Stomach (tissue), 9 donors: Measurements from ENCODE around the gene PPP1R9A. TPM values are rescaled to one million over a fixed set of nuclear protein-coding genes. Genes with fewer than 3 reads are reported as not detected.

ENCODE experiments used
- DNase-seq, 2 donors: peaks; one replicate each; pipeline versions ENCODE4 v3.0.0 to v3.0.0-alpha.2; 2013 to 2019
- H3K27ac ChIP-seq, 5 donors: fragments of 200-600 bp in 4 of 5; sonication (generic) in 4 of 5; one replicate each; pipeline ENCODE4 v1.5.1; 2013 to 2019; ENCODE audit warnings: mild to moderate bottlenecking in 1 of 5, moderate library complexity in 1 of 5
- H3K27me3 ChIP-seq, 3 donors: fragments of 200-600 bp; sonication (generic); one replicate each; pipeline ENCODE4 v1.5.1; 2017 to 2019; ENCODE audit warnings: mixed run types in 1 of 3
- H3K36me3 ChIP-seq, 4 donors: fragments of 200-600 bp; sonication (generic); 1 replicate in 3 of 4; 2 replicates in 1 of 4; pipeline ENCODE4 v1.5.1; 2016 to 2019
- H3K4me1 ChIP-seq, 4 donors: fragments of 200-600 bp; sonication (generic); one replicate each; pipeline ENCODE4 v1.5.1; 2016 to 2019
- H3K4me3 ChIP-seq, 4 donors: fragments of 200-600 bp; sonication (generic) in 3 of 4; one replicate each; pipeline ENCODE4 v1.5.1; 2016 to 2019; ENCODE audit warnings: mild to moderate bottlenecking in 1 of 4
- H3K9me3 ChIP-seq, 4 donors: fragments of 200-600 bp; sonication (generic); one replicate each; pipeline ENCODE4 v1.5.1; 2016 to 2019
- CTCF ChIP-seq, 7 experiments: fragments of 450-650 bp in 4 of 7; fragments of 200-600 bp in 3 of 7; sonication (generic) in 3 of 7; IDR thresholded peaks; one replicate each; pipeline ENCODE4 v1.5.1; 2016 to 2019; ENCODE audit warnings: antibody characterized with exemption in 7 of 7, control low read depth in 2 of 7, mild to moderate bottlenecking in 1 of 7
- EP300 ChIP-seq: sonication (generic); formaldehyde crosslinking; IDR thresholded peaks from one replicate; pipeline ENCODE4 v1.6.1; 2017; ENCODE audit warnings: antibody characterized with exemption
- POLR2A ChIP-seq, 4 donors: fragments of 450-650 bp; IDR thresholded peaks; one replicate each; pipeline ENCODE4 v1.6.1; 2016; ENCODE audit warnings: antibody characterized with exemption in 4 of 4, control low read depth in 2 of 4, mild to moderate bottlenecking in 1 of 4, moderate library complexity in 1 of 4
- POLR2AphosphoS5 ChIP-seq, 3 donors: sonication (generic); formaldehyde crosslinking; IDR thresholded peaks; one replicate each; pipeline ENCODE4 v1.6.1; 2016; ENCODE audit warnings: antibody characterized with exemption in 3 of 3
- WGBS, 5 donors: extraction: QIAGEN DNeasy Blood & Tissue Kit in 3 of 5; methylation state at CpG; one replicate each; pipeline versions ENCODE4 v1.1.5 to v1.1.7; 2013 to 2018; 5-methylcytosine and 5-hydroxymethylcytosine counted together
- intact Hi-C: fragments of 100-400 bp; cut with DNase I; formaldehyde crosslinking; loops from one replicate; pipeline ENCODE4 v1.15.1; 2023; ENCODE audit warnings: low total_unique reads
- polyA plus RNA-seq, 3 donors: library from polyadenylated mRNA; stranded (reverse); fragments of 200-250 nt; gene quantifications; one replicate each; pipeline ENCODE4 v1.2.3, GENCODE V29; 2013
- total RNA-seq, 5 donors: library from RNA; depleted of rRNA; stranded (reverse); fragments of >200 nt; gene quantifications; one replicate each; pipeline versions ENCODE4 v1.1.0 to v1.2.3, GENCODE V29; 2014 to 2016
- donor health status: healthy with polysubstance abuse.
- donor health status: Bipolar disorder and iron deficiency.
- donor health status: healthy.

PPP1R9A gene
- total and polyA plus RNA-seq, 8 donors = 1.4 to 37.1 (median 12.5) TPM

- WGBS, 5 donors = 91 to 100% (median 96%) methylated on average over 2 of the region's 2 CpGs
Measured at GRCh38 chr7:95106401-95106800, 199.0 kb downstream of the PPP1R9A start.

GRCh38 chr7:95110707-95111106, 203.3 kb downstream of the PPP1R9A start:
- intact Hi-C loops = no loop called here
- no peaks in the 10 kb centered on the region for H3K9me3 ChIP-seq
- 93 to 99% (median 94%) methylated on average over 3 of the region's 3 CpGs for WGBS, 5 donors
- TF ChIP-seq POLR2AphosphoS5 (IDR thresholded peaks at IDR 0.05) (no peak), EP300 (no peak), CTCF (IDR thresholded peaks at IDR 0.05) (no peak), POLR2A (IDR thresholded peaks at IDR 0.05) (no peak)
- DNase-seq = no peak
- no peak overlapping the region for H3K27ac ChIP-seq
- no peaks in the 10 kb centered on the region for H3K36me3 ChIP-seq
- H3K4me3 ChIP-seq = no peak overlapping the region
- no peaks in the 10 kb centered on the region for H3K27me3 ChIP-seq
- peaks cover 0 to 2% (median 0%) of the 10 kb centered on the region in 4 donors for H3K4me1 ChIP-seq

More at GRCh38 chr7:95106401-95106800, 199.0 kb downstream of the PPP1R9A start:
- no peaks in the 10 kb centered on the region for H3K36me3 ChIP-seq
- TF ChIP-seq CTCF (IDR thresholded peaks at IDR 0.05) (no peak), POLR2A (IDR thresholded peaks at IDR 0.05) (no peak), POLR2AphosphoS5 (IDR thresholded peaks at IDR 0.05) (no peak), EP300 (no peak)
- DNase-seq = no peak
- no peaks in the 10 kb centered on the region for H3K27me3 ChIP-seq
- H3K27ac ChIP-seq = no peak overlapping the region
- intact Hi-C loops = no loop called here
- no peak overlapping the region for H3K4me3 ChIP-seq
- H3K4me1 ChIP-seq = peaks cover 0 to 17% (median 10%) of the 10 kb centered on the region in 4 donors
- H3K9me3 ChIP-seq = no peaks in the 10 kb centered on the region

- no peaks in the 10 kb centered on the region for H3K36me3 ChIP-seq
- no peaks in the 10 kb centered on the region for H3K9me3 ChIP-seq
- no peak for TF ChIP-seq EP300
- TF ChIP-seq CTCF (IDR thresholded peaks at IDR 0.05) = no peak
- TF ChIP-seq POLR2AphosphoS5 (IDR thresholded peaks at IDR 0.05) = no peak
- TF ChIP-seq POLR2A (IDR thresholded peaks at IDR 0.05) = no peak
- DNase-seq = no peak
- intact Hi-C loops = no loop called here
- no peaks in the 10 kb centered on the region for H3K27me3 ChIP-seq
- H3K4me3 ChIP-seq = no peak overlapping the region
- H3K27ac ChIP-seq = no peak overlapping the region
- no peaks in the 10 kb centered on the region for H3K4me1 ChIP-seq
Measured at GRCh38 chr7:95113590-95113989, 206.2 kb downstream of the PPP1R9A start.

- no peaks in the 10 kb centered on the region for H3K27me3 ChIP-seq
- peak in 1 of 2 donors; percentile 9 for DNase-seq
- no peak overlapping the region for H3K27ac ChIP-seq
- intact Hi-C loops = no loop called here
- TF ChIP-seq POLR2AphosphoS5 (IDR thresholded peaks at IDR 0.05) = no peak
- TF ChIP-seq EP300 = no peak
- TF ChIP-seq CTCF (IDR thresholded peaks at IDR 0.05) = no peak
- no peak for TF ChIP-seq POLR2A (IDR thresholded peaks at IDR 0.05)
- peaks cover 0 to 6% (median 0%) of the 10 kb centered on the region in 4 donors for H3K36me3 ChIP-seq
- H3K4me3 ChIP-seq = no peak overlapping the region
- H3K4me1 ChIP-seq = no peaks in the 10 kb centered on the region
- 35 to 48% (median 45%) methylated on average over 2 of the region's 2 CpGs for WGBS, 5 donors
- no peaks in the 10 kb centered on the region for H3K9me3 ChIP-seq
Measured at GRCh38 chr7:95126053-95126709, 218.8 kb downstream of the PPP1R9A start.
